Retina (tissue), 1 donor: Measurements from ENCODE around the gene FBXL15.

Source experiments
- DNase-seq: peaks from one replicate; pipeline ENCODE4 v3.0.0-alpha.2; 2016

Gene FBXL15

GRCh38 chr10:102398172-102399020 lies 22.2 kb upstream of the FBXL15 start:
- no peak for DNase-seq

DNA sequence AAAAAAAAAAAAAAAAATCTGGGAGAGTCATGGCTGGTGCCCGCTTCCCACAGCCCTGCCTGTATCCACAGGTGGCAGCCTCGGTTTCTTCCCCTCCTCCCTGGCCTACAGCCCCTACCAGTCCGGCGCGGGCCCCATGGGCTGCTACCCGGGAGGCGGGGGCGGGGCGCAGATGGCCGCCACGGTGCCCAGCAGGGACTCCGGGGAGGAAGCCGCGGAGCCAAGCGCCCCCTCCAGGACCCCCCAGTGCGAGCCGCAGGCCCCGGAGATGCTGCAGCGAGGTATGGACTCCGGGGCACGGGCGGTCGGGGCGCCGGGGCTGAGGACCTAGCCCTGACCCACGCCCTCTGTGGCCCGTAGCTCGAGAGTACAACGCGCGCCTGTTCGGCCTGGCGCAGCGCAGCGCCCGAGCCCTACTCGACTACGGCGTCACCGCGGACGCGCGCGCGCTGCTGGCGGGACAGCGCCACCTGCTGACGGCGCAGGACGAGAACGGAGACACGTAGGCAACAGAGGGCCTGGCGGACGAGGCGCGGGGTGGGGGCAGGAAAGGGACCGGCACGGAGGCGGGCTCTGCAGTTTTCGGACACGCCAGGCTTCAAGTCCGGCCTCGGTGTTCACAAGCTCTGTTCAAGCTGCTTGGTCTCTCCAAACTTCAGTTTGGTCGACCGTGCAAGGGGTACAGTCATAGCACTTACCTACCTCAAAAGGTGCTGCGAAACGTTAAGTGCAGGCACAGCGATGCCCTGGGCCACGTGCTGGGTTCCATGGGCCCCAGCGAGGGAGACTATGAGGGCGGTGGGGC lies 21.2 kb upstream of the FBXL15 start:
- peak; percentile 93 for DNase-seq

GRCh38 chr10:102400076-102400475 lies 20.6 kb upstream of the FBXL15 start:
- DNase-seq, result no peak

DNA sequence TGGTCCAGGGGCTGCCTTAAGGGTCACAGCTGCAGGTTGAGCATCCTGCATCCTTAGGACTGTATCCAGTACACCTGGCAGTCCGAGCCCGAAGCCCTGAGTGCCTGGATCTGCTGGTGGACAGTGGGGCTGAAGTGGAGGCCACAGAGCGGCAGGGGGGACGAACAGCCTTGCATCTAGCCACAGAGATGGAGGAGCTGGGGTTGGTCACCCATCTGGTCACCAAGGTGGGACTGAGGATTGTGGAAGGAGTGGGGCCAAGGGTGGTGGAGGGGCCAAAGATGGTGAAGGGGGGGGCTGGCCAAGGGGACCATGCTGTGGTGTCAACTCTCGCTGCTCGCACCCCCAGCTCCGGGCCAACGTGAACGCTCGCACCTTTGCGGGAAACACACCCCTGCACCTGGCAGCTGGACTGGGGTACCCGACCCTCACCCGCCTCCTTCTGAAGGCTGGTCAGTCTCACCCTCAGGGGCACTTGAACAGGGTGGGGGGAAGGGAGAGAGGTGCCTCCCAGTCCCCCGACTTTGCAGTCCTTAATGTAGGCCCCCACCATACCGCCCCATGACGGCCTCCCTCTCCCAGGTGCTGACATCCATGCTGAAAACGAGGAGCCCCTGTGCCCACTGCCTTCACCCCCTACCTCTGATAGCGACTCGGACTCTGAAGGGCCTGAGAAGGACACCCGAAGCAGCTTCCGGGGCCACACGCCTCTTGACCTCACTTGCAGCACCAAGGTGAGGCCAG lies 19.9 kb upstream of the FBXL15 start:
- no peak for DNase-seq

- no peak for DNase-seq
These were observed 19.3 kb upstream of the FBXL15 start for GRCh38 chr10:102401342-102401654.

DNA sequence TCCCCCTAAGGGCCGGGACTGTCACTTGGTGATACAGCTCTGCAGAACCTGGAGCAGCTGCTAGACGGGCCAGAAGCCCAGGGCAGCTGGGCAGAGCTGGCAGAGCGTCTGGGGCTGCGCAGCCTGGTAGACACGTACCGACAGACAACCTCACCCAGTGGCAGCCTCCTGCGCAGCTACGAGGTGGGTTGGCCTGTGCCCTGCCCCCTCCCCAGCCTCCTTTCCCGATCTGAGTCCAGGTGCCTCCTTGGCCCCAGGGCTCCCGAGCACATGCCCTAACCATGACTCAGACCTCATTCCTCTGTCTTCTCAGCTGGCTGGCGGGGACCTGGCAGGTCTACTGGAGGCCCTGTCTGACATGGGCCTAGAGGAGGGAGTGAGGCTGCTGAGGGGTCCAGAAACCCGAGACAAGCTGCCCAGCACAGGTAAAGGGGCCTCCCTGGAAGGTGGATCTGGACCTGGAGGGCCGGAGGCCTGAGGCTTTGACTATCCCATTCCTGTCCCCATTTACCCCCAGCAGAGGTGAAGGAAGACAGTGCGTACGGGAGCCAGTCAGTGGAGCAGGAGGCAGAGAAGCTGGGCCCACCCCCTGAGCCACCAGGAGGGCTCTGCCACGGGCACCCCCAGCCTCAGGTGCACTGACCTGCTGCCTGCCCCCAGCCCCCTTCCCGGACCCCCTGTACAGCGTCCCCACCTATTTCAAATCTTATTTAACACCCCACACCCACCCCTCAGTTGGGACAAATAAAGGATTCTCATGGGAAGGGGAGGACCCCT lies 18.7 kb upstream of the FBXL15 start:
- DNase-seq, result no peak

DNA sequence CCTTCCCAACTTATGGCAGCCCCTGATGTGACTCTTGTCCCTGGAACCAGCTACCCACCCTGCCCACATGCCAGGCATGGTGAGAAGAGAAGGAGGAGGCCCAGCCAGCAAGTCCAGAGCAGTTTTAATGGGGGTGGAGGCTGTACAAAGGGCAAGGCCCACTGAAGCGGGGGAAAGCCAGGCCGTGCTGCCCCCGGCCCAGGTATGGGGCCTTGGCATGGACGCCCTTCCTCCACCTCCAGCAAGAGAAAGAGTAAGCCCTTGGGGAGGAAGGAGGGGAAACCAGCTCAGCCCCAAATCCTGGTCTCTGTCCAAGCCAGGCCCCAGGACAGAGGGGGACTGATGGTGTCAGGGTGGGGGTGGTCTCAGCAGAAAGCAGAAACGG lies 18.1 kb upstream of the FBXL15 start:
- DNase-seq, result no peak

DNA sequence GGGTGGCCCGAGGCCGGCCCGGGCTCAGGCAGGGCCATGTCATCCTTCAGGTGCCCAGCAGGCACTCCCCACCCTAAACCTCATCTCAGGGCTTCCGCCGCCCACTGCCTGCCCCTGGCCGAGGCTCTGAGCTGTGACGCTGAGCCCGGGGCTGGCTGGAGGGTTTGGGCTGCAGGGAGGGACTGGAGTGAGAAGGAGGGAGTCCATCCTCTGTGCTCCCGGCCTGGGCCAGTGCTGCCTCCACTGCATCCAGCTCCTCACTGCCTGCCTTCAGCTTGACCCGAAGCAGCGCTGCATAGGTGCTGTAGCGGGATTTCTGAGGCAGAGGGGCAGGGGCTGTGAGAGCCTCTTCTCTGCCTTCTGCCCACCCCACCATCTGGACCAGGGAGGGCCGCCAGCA lies 17.5 kb upstream of the FBXL15 start:
- no peak for DNase-seq

DNA sequence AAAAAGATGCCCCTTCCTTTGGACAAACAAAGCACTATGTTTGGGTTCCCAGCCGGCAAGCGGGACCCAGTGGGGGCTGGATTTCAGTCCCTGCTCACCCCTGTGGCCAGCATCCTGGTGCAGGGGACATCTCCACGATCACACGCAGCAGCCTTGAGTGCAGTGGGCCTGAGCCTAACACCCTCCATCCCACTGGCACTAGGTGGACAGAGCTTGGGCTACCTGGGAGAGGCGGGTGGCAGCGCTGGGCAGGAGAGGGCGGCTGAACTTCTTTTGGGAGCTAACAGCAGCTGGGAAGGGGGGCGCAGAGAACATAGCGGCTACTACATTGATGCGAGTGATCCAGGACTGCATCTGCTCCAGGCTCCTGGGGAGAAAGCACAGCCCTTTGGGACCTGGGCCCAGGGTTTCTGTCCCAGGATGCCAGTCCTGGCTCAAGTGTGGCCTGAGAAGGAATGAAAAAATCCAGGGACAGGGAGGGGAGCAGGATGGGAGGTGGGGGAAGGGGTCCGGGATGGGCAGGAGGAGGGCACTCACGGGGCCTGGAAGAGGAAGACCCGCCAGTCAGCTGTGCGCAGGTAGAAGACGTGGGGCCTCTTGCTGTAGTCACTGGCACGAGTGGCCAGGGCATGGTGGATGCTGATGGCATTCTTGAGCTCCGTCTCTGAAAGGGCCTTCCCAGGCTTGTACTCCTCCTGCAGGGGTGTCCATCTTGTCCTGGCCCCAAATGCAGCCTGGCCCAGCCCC lies 16.1 kb upstream of the FBXL15 start:
- DNase-seq, result no peak

- DNase-seq, result no peak
These were observed 15.5 kb upstream of the FBXL15 start for GRCh38 chr10:102405108-102405571.

- DNase-seq, result no peak
These were observed 15.0 kb upstream of the FBXL15 start for GRCh38 chr10:102405632-102406031.

GRCh38 chr10:102406815-102407214 lies 13.8 kb upstream of the FBXL15 start:
- DNase-seq, result no peak

DNA sequence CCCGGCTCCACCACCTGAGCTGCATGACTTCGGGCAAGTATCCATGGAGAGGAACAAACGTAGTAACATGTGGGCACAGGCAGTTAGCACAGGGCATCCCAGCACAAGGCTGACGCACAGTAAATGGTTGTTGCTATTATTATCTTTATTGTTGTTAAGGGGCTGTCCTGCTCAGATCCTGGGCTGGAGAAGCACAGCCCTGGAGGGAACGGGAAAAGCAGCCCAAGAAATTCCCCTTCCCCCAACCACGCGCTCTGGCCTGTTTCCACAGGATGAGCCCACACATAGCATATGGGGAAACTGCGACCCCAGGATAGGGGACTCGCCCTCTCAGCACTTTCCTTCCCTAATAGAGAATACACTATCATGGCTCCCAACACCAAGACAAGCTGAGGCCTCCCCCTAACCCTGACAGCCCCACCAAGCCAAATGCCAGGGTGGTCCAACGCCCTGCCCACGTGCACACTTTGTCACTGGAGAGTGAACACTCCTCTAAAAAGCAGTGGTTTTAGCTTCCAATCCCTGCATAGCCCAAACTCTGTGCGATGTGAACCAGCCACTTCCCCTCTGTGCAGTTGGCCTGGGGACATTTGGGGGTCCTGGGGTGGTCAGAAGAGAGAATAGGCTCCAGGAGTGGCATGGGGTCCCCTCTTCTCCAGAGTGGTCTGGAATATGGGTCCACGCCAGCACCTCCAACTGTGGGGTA lies 13.1 kb upstream of the FBXL15 start:
- DNase-seq, result no peak

DNA sequence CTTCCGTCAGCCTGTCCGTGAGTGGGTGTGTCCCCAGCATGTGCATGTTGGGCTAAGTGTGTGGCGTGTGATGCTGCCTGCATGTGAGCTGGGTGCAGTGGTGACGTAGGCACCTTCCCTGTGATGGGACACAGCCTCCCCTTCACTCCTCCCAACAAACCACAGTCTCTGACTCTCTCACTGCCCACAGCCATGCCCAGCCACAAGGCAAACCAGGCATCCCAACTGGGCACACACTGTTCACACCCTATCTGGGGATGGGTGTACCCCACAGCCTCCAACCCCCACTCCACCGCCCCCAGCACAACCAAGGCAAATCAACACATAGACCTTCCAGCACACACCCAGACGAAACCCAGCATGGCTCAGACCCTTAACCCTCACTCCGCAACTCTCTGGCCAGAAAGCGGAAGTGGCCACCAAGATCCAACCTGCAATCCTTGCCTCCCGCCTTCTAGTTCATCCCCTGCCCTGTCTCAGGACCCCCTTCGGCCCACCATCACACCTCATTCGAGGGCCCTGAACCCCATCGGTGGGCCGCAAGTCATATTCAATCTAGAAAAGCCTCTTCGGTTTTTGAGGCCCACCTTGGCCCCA lies 12.4 kb upstream of the FBXL15 start:
- DNase-seq, result no peak

DNA sequence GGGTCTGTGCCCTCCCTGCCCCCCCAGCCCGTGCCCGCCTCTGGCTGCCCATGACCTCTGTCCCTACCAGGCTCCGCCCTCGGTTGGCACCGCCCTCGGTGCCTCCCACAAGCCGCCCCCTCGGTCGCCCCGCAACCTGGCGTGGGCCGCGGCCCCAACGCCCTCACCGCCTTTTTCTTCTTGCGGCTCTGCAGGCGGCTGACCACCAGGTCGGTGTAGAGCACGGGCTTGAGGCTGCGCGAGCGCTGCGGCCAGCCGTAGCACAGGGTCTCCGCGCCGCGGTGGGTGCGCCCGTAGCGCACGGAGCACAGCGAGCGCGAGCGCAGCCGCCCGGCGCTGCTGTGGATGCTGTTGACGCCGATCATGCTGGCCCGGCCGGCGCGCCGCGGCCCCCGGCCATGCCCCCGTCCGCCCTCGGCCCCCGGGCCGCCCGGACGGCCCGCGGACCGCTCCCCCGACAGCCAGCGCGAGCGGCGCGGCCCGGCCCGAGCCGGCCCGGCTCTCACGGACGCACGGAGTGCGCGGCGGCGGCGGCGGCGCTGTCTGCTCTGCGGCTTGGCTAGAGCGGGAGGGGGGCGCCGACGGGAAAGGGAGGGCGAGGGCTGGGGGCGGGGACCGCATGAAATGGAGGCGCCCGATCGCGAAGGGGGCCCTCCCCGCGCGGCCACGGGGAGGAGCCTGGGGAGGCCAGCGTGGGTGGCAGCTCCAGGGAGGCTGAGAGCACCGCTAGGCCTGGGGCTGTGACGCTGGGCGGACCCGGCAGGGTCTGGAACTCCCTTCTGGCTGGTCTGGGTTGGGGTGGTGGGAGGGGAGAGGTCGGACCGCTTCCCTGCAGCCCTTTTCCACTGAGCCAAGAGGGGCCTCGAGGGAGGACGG lies 11.7 kb upstream of the FBXL15 start:
- peak; percentile 80 for DNase-seq

DNA sequence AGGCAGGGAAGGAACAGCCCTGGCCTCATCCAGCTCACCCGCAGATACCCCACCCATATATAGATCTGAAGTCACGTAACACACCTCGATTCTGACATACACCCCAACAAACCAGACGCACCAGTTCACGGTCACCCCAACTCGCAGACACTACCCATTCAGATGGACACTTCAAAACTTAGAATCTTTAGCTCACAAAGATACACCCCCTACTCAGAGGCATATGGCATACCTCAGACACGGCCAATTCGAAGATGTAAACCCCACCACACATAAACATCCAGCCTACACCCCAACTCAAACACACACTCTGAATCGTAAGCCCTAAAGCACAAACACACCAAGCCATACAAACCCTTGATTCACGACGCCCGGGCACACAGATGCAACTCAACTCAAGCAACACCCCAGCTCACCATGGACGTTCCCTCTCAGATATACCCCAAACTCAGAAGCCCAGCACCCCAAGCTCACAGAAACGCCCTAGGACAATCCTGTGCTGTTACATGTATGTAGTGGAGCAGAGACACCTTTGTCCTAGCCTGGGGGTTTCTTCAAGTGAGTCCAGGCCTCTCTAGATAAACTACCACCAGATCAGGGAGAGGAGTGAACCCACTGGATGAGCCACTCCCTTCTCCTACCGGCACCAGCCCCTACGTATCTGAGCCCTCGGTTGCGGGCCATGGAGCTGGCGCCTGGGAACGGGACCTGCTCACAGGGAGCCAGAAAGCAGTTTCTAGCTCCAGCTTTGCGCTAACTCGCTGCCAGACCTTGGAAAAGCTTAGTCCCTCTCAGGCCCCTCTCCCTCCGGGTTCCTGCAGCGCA lies 10.8 kb upstream of the FBXL15 start:
- DNase-seq, result no peak

DNA sequence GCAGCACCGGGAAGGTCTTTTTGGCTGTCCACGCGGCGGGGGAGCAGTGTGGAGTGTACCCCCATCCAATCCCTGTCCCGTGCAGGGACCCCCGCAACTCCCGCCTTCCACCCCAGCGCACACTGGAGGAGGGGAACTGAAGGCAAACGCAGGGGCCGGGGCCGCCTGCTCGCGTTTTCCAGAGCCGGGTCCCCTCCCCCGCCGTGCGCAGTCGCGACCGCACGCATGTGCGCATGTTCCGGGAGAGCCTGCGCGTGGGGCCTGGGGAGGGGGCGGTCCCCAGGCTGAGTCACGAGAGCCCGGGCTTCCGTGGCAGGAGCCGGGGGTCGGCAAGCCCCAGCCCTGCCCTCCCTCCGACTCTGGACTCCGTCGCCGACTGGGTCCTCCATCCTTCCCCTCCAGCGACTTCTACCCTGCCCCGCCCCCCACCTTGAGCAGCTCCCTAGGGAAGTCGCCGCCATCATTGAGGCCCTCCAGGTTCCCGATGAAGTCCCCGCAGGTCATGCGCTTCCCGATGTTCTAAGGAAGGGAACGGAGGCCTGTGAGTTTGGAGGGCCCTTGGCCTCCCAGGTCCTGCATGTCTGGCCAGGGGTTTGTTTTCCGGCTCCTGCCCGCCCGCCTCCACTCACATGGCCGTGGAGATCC lies 10.1 kb upstream of the FBXL15 start:
- DNase-seq, result peak; percentile 85
